HG03432 (cell line): ENCODE results near the gene OR10G4.
"Not testable (repeated sequence)": the region's sequence is repeated elsewhere in the genome, so short reads cannot be mapped to it uniquely, and the experiment has no call there.

Source experiments
- ATAC-seq: cut with Tn5 transposase; IDR thresholded peaks from one replicate; pipeline ENCODE4 v1.9.1; 2021; ENCODE audit warnings: mild to moderate bottlenecking, moderate library complexity; ENCODE audit not compliant: unreplicated experiment

OR10G4 gene

GRCh38 chr11:124012697-124013096, at the start of gene OR10G4:
Gene OR10G4 (plus strand): TSS chr11:124012997. CDS start chr11:124015575, 2,578 bp downstream.
- ATAC-seq = no peak

GRCh38 chr11:123973816-123974215, 39.0 kb upstream of the OR10G4 start:
- no peak for ATAC-seq

GRCh38 chr11:123976770-123977560, 35.8 kb upstream of the OR10G4 start:
- ATAC-seq = no peak

GRCh38 chr11:123977731-123978347, 35.0 kb upstream of the OR10G4 start, which contains the start of gene OR10S1:
Gene OR10S1 (minus strand): TSS chr11:123977781. CDS start chr11:123977664, 117 bp downstream.
- ATAC-seq = no peak

- ATAC-seq = no peak
Observed at GRCh38 chr11:123979311-123979710, 33.5 kb upstream of the OR10G4 start.

- ATAC-seq = no peak
Observed at GRCh38 chr11:123995119-123995518, 17.7 kb upstream of the OR10G4 start, which contains the start of gene OR10G6. Gene OR10G6 (minus strand): TSS chr11:123995161. CDS start chr11:123995161, 0 bp downstream.

GRCh38 chr11:124015837-124016236, 3.0 kb downstream of the OR10G4 start:
- not testable (repeated sequence) for ATAC-seq

- ATAC-seq = no peak
Observed at GRCh38 chr11:124026498-124026897, 13.7 kb downstream of the OR10G4 start, which contains the start of gene OR10G8. Gene OR10G8 (plus strand): TSS chr11:124026798. CDS start chr11:124029623, 2,825 bp downstream.

GRCh38 chr11:124036666-124037065, 23.9 kb downstream of the OR10G4 start:
- no peak for ATAC-seq

GRCh38 chr11:124039557-124039956, 26.8 kb downstream of the OR10G4 start:
- ATAC-seq = no peak

- ATAC-seq = no peak
Observed at GRCh38 chr11:124041254-124041653, 28.5 kb downstream of the OR10G4 start, which contains the start of gene OR10G7. Gene OR10G7 (minus strand): TSS chr11:124041325. CDS start chr11:124039001, 2,324 bp downstream.

GRCh38 chr11:124043420-124043819, 30.6 kb downstream of the OR10G4 start:
- ATAC-seq = no peak

GRCh38 chr11:124050748-124051147, 38.0 kb downstream of the OR10G4 start:
- no peak for ATAC-seq

GRCh38 chr11:124052966-124053365, 40.2 kb downstream of the OR10G4 start:
- no peak for ATAC-seq
